ENCODE results near the gene PSMA6.

DNA sequence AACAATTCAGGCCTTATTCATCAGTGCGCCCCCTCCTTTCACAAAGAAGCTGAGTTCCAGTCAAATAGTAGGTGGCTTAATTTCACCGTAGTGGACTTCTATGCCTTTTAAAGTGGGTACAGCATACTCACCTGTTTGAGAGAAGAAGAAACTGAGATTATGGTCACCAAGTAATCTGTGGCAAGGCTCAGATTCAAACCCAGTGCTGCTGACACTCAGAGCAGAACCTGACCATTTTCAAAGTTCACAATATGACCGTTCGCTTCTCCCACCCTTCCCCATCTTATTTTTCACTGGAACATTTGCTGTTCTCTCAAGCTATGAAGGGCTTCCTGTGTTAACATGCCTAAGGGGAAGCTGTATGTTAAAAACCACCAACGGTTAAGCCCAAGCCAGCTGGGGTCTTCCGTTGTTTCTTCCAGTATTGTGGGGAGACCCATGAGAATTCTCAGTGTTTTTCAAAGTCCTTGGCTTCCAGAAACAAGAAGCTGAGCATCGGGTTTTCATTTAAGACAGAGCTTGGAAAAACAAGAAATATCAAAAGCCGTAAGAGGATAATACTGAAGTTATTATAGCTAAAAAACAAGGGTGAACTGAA lies 6.1 kb upstream of the PSMA6 start:
- TF ChIP-seq POLR2A (IDR thresholded peaks at IDR 0.05), result no peak
- TF ChIP-seq, protein P1, sequence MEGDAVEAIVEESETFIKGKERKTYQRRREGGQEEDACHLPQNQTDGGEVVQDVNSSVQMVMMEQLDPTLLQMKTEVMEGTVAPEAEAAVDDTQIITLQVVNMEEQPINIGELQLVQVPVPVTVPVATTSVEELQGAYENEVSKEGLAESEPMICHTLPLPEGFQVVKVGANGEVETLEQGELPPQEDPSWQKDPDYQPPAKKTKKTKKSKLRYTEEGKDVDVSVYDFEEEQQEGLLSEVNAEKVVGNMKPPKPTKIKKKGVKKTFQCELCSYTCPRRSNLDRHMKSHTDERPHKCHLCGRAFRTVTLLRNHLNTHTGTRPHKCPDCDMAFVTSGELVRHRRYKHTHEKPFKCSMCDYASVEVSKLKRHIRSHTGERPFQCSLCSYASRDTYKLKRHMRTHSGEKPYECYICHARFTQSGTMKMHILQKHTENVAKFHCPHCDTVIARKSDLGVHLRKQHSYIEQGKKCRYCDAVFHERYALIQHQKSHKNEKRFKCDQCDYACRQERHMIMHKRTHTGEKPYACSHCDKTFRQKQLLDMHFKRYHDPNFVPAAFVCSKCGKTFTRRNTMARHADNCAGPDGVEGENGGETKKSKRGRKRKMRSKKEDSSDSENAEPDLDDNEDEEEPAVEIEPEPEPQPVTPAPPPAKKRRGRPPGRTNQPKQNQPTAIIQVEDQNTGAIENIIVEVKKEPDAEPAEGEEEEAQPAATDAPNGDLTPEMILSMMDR (IDR thresholded peaks at IDR 0.05), result no peak

All from Peyer's patch (tissue), 4 donors.